K562 (cell line): Measurements from ENCODE around the gene MATN1. TPM values are rescaled to one million over a fixed set of nuclear protein-coding genes. Genes with fewer than 3 reads are reported as not detected.

Experiments used
- EZH2 ChIP-seq: IDR thresholded peaks from 2 replicates; pipeline ENCODE4 v1.6.1; 2012; ENCODE audit warnings: low read depth, mild to moderate bottlenecking, inconsistent platforms, low read length, borderline replicate concordance
- LARP7 ChIP-seq: fragments of 450-650 bp; IDR thresholded peaks from 2 replicates; pipeline ENCODE4 v1.6.1; 2016
- MIER1 ChIP-seq: fragments of 450-650 bp; IDR thresholded peaks from 2 replicates; pipeline ENCODE4 v1.6.1; 2016; ENCODE audit warnings: antibody characterized with exemption, mild to moderate bottlenecking, low read depth
- NR1H2 ChIP-seq: sonication (generic); formaldehyde crosslinking; IDR thresholded peaks from 2 replicates; pipeline ENCODE4 v1.4.0; 2020; ENCODE audit warnings: mild to moderate bottlenecking, missing genetic modification reagents
- PHF8 ChIP-seq: fragments of 200-600 bp; sonication (generic); IDR thresholded peaks from 2 replicates; pipeline ENCODE4 v1.6.1; 2012; ENCODE audit warnings: mixed run types, mild to moderate bottlenecking, inconsistent platforms, low read length, moderate library complexity, borderline replicate concordance
- RAD21 ChIP-seq, 2 experiments: fragments of 250-450 bp in 1 of 2; fragments of 450-650 bp in 1 of 2; sonication (Bioruptor Pico) in 1 of 2; formaldehyde crosslinking in 1 of 2; IDR thresholded peaks in 1 of 2; conservative IDR thresholded peaks in 1 of 2; 2 replicates each; pipeline versions ENCODE4 v1.4.0 to v1.8.0; 2020 to 2022; ENCODE audit warnings: mild to moderate bottlenecking in 2 of 2, moderate library complexity in 1 of 2
- SMAD3 ChIP-seq: fragments of 450-650 bp; formaldehyde crosslinking; conservative IDR thresholded peaks from 2 replicates; pipeline ENCODE4 v1.4.0; 2020; ENCODE audit warnings: mild to moderate bottlenecking
- SMARCC2 ChIP-seq: fragments of 450-650 bp; IDR thresholded peaks from 2 replicates; pipeline ENCODE4 v1.6.1; 2017; ENCODE audit warnings: antibody characterized with exemption, moderate library complexity, mild to moderate bottlenecking, low read depth
- ZNF165 ChIP-seq: fragments of 250-450 bp; sonication (Bioruptor Pico); IDR thresholded peaks from 2 replicates; pipeline ENCODE4 v1.4.0; 2020; ENCODE audit warnings: borderline replicate concordance
- ZNF408 ChIP-seq: fragments of 250-450 bp; sonication (Bioruptor Pico); IDR thresholded peaks from 2 replicates; pipeline ENCODE4 v1.4.0; 2020; ENCODE audit warnings: low read depth, mild to moderate bottlenecking, moderate library complexity
- ZNF445 ChIP-seq: fragments of 250-450 bp; sonication (Bioruptor Pico); IDR thresholded peaks from 2 replicates; pipeline ENCODE4 v1.4.0; 2020; ENCODE audit warnings: low read depth, mild to moderate bottlenecking, moderate library complexity
- polyA plus RNA-seq, 8 experiments: library from polyadenylated mRNA; depleted of rRNA in 4 of 8; stranded (reverse) in 5 of 8; unstranded in 3 of 8; fragments of >200 nt; fragmentation: Nextera tagmentation in 2 of 8; fragmentation: Illumina TruSeq in 1 of 8; extraction: Ambion mirVana in 2 of 8; extraction: Trizol in 1 of 8; gene quantifications; 2 replicates each; pipeline versions ENCODE4 v1.2.1 to v1.2.3, GENCODE V29; 2011 to 2014; ENCODE audit warnings: inconsistent platforms in 1 of 8, missing spikeins in 1 of 8
- total RNA-seq, 7 experiments: library from RNA; depleted of rRNA in 6 of 7; stranded (reverse); fragments of >200 nt in 6 of 7; fragmentation: Illumina TruSeq in 2 of 7; extraction: Trizol in 2 of 7; gene quantifications; 2 replicates each; pipeline versions ENCODE4 v1.2.1 to v1.2.3, GENCODE V29; 2011 to 2021; ENCODE audit warnings: low replicate concordance in 1 of 7
- TF ChIP-seq, protein P1 (sequence below): sonication (generic); formaldehyde crosslinking; IDR thresholded peaks from 2 replicates; pipeline ENCODE4 v1.8.0; 2022; ENCODE audit warnings: missing genetic modification reagents, mild to moderate bottlenecking, borderline replicate concordance
- TF ChIP-seq, protein P2 (sequence below): sonication (generic); formaldehyde crosslinking; IDR thresholded peaks from 2 replicates; pipeline ENCODE4 v1.9.0; 2022; ENCODE audit warnings: mild to moderate bottlenecking, missing genetic modification reagents
- TF ChIP-seq, protein P3 (sequence below): fragments of 450-650 bp; IDR thresholded peaks from 2 replicates; pipeline ENCODE4 v1.6.1; 2016
- TF ChIP-seq, protein P4 (sequence below): sonication (generic); formaldehyde crosslinking; IDR thresholded peaks from 2 replicates; pipeline ENCODE4 v1.8.0; 2023; ENCODE audit warnings: mild to moderate bottlenecking, missing genetic modification reagents
- TF ChIP-seq, protein P5 (sequence below): fragments of 450-650 bp; formaldehyde crosslinking; IDR thresholded peaks from 2 replicates; pipeline ENCODE4 v1.4.0; 2022; ENCODE audit warnings: mild to moderate bottlenecking, moderate library complexity
- TF ChIP-seq, protein P6 (sequence below): fragments of 250-450 bp; sonication (Bioruptor Pico); IDR thresholded peaks from 2 replicates; pipeline ENCODE4 v1.9.0; 2021; ENCODE audit warnings: mild to moderate bottlenecking

The MATN1 gene
- total and polyA plus RNA-seq, 9 of the 15 experiments (the other 6 are each of a cell fraction or from before 2014, with no cell fraction given) = 0.10 to 2.3 (median 1.2) TPM

DNA sequence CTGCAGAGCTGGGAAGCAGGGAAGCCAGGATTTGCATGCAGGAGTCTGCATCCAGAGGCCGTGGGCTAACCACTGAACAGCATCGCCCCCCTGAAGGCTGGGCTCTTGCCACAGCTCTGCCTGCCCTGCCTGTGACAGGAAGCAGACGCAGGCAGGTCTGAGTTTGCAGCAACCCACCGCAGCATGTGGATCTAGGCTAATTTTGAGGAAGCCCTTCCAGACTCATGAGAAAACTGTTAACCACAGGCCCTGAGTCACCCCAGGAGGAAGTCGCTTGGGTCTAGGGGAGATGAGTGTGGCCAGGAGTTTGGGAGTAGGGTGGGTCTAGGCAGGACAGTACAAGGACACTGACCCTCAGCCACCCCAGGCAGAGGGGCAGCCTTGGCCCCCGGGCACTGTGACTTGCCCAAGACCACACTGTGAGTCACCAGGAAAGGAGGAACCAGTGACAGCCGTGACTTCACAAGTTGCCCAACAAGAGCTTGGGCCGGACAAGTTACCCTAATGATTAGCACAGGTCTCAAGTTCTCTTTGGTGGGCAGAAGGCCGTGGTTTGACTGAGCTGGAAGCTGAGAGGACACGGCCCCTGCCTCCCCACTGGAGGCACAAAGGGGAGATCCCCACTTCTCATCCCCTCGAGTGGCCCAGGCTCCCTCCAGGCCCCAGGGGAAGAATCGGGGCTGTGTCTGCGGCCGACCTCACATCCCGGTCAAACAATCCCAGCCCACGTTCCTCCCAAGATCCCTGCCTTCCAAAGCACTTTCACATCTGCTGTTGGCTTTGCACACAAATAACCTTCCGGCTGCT lies 33.4 kb upstream of the MATN1 start (continued):
- TF ChIP-seq, protein P1, sequence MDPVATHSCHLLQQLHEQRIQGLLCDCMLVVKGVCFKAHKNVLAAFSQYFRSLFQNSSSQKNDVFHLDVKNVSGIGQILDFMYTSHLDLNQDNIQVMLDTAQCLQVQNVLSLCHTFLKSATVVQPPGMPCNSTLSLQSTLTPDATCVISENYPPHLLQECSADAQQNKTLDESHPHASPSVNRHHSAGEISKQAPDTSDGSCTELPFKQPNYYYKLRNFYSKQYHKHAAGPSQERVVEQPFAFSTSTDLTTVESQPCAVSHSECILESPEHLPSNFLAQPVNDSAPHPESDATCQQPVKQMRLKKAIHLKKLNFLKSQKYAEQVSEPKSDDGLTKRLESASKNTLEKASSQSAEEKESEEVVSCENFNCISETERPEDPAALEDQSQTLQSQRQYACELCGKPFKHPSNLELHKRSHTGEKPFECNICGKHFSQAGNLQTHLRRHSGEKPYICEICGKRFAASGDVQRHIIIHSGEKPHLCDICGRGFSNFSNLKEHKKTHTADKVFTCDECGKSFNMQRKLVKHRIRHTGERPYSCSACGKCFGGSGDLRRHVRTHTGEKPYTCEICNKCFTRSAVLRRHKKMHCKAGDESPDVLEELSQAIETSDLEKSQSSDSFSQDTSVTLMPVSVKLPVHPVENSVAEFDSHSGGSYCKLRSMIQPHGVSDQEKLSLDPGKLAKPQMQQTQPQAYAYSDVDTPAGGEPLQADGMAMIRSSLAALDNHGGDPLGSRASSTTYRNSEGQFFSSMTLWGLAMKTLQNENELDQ (CRISPR knock-in tag) = no peak
- TF ChIP-seq LARP7 (no peak), NR1H2 (CRISPR knock-in tag) (peak; percentile 63; the same call in 1 of the 2 replicates), PHF8 (peak; percentile 34; the same call in 1 of the 2 replicates), ZNF445 (CRISPR knock-in tag) (peak; percentile 67; the same call in 1 of the 2 replicates), ZNF165 (no peak), SMARCC2 (peak; percentile 76; the same call in 1 of the 2 replicates), SMAD3 (CRISPR knock-in tag) (peak; percentile 85), EZH2 (no peak), ZNF408 (no peak), RAD21 (CRISPR knock-in tag; conservative IDR thresholded peaks at IDR 0.05 in 1 of 2, IDR thresholded peaks at IDR 0.05 in 1 of 2) (0 out of 4 replicates have a peak, but pooled peaks of 1 of the 2 experiments have one; percentile 26), MIER1 (no peak)
- TF ChIP-seq, protein P2, sequence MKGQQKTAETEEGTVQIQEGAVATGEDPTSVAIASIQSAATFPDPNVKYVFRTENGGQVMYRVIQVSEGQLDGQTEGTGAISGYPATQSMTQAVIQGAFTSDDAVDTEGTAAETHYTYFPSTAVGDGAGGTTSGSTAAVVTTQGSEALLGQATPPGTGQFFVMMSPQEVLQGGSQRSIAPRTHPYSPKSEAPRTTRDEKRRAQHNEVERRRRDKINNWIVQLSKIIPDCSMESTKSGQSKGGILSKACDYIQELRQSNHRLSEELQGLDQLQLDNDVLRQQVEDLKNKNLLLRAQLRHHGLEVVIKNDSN (CRISPR knock-in tag) = no peak
- TF ChIP-seq, protein P3, sequence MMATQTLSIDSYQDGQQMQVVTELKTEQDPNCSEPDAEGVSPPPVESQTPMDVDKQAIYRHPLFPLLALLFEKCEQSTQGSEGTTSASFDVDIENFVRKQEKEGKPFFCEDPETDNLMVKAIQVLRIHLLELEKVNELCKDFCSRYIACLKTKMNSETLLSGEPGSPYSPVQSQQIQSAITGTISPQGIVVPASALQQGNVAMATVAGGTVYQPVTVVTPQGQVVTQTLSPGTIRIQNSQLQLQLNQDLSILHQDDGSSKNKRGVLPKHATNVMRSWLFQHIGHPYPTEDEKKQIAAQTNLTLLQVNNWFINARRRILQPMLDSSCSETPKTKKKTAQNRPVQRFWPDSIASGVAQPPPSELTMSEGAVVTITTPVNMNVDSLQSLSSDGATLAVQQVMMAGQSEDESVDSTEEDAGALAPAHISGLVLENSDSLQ = peak; percentile 33; the same call in 1 of the 2 replicates
- TF ChIP-seq, protein P4, sequence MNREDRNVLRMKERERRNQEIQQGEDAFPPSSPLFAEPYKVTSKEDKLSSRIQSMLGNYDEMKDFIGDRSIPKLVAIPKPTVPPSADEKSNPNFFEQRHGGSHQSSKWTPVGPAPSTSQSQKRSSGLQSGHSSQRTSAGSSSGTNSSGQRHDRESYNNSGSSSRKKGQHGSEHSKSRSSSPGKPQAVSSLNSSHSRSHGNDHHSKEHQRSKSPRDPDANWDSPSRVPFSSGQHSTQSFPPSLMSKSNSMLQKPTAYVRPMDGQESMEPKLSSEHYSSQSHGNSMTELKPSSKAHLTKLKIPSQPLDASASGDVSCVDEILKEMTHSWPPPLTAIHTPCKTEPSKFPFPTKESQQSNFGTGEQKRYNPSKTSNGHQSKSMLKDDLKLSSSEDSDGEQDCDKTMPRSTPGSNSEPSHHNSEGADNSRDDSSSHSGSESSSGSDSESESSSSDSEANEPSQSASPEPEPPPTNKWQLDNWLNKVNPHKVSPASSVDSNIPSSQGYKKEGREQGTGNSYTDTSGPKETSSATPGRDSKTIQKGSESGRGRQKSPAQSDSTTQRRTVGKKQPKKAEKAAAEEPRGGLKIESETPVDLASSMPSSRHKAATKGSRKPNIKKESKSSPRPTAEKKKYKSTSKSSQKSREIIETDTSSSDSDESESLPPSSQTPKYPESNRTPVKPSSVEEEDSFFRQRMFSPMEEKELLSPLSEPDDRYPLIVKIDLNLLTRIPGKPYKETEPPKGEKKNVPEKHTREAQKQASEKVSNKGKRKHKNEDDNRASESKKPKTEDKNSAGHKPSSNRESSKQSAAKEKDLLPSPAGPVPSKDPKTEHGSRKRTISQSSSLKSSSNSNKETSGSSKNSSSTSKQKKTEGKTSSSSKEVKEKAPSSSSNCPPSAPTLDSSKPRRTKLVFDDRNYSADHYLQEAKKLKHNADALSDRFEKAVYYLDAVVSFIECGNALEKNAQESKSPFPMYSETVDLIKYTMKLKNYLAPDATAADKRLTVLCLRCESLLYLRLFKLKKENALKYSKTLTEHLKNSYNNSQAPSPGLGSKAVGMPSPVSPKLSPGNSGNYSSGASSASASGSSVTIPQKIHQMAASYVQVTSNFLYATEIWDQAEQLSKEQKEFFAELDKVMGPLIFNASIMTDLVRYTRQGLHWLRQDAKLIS (CRISPR knock-in tag) = no peak
- TF ChIP-seq, protein P5, sequence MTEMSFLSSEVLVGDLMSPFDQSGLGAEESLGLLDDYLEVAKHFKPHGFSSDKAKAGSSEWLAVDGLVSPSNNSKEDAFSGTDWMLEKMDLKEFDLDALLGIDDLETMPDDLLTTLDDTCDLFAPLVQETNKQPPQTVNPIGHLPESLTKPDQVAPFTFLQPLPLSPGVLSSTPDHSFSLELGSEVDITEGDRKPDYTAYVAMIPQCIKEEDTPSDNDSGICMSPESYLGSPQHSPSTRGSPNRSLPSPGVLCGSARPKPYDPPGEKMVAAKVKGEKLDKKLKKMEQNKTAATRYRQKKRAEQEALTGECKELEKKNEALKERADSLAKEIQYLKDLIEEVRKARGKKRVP (CRISPR knock-in tag) = peak; percentile 77
- TF ChIP-seq, protein P6, sequence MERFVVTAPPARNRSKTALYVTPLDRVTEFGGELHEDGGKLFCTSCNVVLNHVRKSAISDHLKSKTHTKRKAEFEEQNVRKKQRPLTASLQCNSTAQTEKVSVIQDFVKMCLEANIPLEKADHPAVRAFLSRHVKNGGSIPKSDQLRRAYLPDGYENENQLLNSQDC (CRISPR knock-in tag) = no peak
